HG03457 (cell line): ENCODE measurements around the gene MYBPC3.

Source experiments
- ATAC-seq: cut with Tn5 transposase; IDR thresholded peaks from one replicate; pipeline ENCODE4 v1.9.1; 2021; ENCODE audit warnings: moderate number of reproducible peaks; ENCODE audit not compliant: unreplicated experiment

MYBPC3 gene

DNA sequence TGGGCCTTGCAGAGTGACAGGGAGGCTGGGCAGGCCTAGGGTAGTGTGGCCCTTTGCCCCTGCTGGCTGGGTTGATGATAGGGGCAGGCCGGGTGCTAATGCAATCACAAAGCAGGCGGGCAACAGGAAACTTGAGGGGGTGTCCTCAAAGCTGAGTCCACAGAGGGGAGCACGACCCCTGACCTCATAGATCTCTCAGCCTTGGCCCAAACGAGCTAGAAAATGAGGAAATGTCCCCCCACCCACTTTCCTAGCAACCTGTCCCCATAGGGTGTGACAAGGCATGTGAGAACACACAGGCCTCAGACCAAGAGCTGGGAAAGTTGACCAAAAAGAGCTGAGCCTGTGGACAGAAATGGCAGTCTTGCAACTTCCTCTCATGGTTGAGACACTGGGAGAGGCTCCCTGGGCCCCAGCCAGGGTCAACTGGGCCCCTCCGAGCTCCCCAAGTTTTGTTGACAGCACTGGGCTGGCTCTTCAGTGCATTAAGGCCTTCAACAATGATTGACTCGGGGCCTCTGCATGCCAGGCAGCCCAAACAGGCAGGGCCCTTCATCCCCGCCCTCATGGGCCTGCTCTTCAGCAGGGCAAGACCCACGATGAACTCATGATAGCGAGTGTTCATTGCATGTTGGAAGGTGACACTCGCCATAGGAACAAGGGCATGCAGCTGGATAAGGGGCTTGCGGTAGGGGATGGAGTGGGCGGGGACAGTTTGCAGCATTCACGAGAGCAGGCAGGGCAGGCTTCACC, 35.6 kb upstream of the MYBPC3 start:
- no peak for ATAC-seq

DNA sequence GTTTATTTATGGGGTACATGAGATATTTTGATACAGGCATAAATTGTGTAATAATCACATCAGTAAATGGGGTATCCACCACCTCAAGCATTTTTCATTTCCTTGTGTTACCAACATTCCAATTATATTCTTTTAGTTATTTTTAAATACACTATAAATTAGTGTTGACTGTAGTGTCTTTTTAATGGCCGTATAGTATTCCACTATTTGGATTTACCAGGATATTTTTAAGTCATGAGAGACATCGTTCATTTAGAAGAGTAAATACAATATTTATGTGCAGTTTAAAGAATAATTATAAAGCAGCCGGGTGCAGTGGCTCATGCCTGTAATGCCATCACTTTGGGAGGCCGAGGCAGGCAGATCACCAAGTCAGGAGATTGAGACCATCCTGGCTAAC, 32.0 kb upstream of the MYBPC3 start:
- no peak for ATAC-seq

DNA sequence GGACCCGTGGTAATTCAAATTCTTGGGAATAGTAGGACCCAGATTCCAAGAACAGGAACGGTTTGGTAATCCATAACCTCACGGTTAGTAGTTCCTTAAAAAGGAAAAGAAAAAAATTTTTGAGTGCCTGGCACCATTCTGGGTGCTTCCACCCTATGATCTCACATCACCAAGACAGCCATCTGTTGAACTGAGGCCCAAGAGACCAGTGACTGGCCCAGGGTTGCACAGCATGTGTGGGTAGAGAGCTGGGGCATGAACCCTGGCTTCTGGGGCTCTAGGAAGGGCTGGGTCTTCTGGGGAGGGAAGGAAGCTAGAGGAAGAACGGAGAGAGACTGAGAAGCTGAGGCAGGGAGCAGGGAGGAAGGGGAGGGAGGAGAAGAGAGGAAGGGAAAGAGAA, 30.6 kb upstream of the MYBPC3 start:
- no peak for ATAC-seq

DNA sequence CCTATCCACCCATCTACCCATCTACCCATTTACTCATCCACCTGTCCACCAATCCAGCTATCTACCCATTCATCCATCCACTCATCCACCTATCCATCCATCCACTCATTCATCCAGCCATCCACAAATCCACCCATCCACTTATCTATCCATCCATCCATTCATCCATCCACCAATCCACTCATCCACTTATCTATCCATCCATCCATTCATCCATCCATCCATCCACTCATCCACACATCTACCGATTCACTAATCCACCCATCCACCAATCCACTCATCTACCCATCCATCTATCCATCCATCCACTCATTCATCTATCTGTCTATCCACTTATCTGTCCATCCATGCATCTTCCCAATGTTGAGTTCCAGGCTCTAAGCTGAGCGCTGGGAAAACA, 27.6 kb upstream of the MYBPC3 start:
- no peak for ATAC-seq

DNA sequence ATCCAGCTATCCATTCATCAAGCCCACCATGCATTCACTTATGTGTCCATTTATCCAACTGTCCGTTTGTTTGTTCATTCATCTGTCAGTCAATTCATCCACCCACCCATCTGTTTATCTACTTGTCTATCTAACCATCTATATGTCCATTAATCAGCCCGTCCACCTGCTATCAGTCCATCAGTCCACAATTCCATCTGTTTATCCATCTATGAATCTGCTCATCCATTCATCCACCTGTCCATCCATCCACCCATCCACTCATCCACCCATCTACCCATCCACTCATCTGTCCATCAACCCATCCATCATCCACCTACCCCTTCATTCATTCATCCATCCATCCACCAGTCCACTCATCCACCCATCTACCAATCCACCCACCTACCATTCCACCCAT, 26.8 kb upstream of the MYBPC3 start:
- ATAC-seq: no peak

DNA sequence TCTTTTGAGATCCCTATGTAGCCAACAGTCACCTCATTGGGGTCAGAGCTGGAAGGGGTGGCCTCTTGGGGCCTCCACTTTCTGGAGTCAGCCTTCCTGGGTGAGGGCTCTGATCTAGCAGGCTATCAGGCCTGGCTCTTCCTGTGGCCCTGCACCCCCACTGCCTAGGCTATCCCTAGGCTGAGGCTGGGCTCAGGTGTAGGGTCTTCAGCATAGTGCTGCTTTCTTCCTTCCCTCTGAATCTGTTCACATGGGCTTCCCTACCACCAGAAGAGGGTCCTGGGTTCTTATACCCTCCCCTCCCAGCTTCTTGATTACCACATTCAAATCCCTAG, 26.3 kb upstream of the MYBPC3 start:
- ATAC-seq: peak; percentile 6

DNA sequence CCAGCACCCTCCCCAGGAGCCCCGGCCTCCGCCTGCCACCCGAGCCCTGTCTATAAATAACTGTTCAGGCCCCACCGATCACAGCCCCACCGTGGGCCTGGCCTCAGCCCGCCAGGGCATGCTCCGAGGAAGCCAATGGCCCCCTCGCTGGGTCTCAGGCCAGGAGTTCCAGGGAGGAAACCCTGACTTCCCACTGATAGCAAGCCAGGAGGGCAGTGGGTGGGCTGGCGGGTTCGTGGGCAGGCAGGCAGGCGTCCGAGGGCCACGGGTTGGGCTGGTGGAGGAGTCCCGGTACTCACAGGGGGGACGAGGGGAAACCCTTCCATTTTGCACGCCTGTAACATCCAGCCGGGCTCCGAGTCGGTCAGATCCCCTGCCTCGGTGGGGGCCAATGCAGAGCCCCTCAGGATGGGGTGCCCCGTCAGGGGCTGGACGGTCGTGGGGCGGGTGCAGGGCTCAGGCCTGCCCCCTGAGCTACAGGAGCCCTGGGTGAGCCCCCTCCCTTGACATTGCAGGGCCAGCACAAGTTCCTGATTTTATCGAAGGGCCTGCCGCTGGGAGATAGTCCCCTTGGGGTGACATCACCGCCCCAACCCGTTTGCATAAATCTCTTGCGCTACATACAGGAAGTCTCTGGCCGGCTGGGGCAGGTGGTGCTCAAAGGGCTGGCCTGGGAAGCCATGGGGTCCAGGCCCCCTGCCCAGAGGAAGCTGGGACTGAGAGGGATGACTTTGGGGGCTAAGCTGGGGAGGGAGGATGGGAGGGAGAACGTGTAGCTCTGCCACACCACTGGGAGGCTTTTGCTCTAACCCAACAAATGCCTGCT, 25.7 kb upstream of the MYBPC3 start, which contains the start of gene SPI1:
SPI1 (minus strand) TSS at position 538 of the 826 bp plus-strand sequence; CDS start at position 344, 194 bp downstream.
- ATAC-seq: peak; percentile 75

DNA sequence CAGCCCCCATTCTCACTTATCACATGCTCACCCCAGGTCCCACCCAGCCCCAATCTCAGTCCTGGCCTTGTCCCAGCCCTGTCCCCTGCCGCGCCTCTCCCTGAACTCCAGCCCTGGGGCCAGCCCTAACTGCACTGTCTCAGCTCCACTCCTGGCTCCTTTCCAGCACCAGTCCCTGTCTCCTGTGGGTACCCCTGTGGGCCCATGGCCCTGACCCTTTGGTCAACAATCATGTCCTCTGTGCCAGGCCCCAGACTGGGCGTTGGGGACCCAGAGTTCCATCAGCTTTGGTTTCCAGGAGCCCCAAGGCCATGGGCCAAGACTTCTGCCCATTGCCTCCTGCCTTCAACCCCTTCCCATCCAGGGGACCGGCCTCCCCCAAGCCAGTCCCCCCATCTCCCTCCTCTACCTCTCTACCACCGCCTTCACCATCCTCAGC, 25.1 kb upstream of the MYBPC3 start:
- no peak for ATAC-seq

DNA sequence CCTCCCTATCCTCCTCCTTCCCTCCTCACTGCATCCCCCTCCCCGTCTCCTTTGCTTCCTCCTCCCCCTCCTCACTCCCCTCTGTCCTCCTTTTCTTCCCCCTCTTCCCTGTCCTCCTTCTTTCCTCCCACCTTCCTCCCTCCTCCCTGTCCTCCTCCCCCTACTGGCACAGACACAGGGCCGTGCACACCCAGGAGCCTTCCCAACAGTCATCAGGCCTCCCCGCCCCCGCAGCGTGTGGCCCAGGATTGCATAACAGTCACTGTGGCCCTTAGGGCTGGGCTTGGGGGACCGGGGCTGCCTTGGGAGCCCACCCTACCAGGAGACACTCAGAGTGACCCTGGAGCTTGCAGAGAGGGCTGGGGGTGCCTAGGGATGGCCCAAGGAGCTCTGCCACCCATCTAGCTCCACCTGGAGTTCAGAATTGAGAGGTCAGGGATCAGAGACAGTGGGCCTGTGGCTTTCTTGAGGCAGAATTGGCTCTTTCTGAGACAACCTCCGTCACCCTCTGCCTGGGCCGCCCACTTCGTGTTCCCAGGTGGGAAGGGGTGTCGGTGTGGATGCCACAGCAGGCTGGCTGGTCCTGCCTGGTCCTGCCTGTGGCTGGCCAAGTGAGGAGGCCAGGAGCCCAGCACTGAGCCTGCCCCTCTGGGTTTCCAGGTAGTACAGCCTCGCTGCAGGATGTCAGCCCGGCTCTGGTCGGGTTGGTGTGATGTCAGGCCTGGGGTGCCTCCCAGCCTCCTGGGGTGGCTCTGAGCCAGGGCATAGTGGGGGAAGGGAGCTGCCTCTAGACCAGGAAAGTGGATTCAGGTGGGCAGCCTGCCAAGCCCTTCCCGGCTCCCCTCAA, 24.2 kb upstream of the MYBPC3 start:
- ATAC-seq: no peak

DNA sequence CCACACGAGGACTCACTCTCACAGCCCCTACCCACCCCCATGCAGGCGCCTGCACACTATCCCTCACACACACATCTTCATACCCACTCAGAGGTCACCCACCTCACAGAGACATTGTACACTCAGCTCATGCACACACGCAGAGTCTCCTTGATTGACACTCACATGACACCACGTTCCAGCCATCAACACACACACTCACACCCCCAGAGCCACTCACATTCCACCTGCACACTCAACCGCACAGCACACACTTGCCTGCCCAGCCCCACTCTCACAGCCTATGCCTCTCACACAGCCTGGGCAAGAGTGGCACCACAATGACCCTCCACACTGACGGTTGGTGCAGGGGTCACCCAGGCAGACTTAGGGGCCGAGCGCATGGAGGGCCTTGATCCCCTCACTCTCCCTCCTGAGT, 23.6 kb upstream of the MYBPC3 start:
- no peak for ATAC-seq

DNA sequence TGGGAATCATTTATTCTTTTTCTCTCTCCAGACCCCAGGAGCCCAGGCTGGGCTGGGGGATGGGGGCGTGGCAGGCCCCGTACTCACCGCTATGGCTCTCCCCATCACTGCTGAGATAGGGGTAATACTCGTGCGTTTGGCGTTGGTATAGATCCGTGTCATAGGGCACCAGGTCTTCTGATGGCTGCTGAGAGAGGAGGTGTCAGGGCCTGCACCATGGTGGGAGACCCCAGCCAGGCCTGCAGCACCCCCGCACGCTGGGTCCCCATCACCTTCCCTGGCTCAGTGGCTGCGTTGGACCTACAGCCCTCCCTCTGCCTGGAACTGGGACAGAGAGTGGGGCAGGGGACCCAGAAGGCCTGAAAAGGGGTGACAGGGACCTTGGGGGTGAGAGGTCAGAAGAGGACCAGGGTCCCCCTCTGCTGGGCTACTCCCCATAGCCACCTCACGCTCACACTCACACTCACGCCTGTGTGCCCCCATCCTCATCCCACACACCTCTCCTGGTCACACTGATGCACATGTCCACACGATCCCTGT, 23.1 kb upstream of the MYBPC3 start:
- no peak for ATAC-seq

DNA sequence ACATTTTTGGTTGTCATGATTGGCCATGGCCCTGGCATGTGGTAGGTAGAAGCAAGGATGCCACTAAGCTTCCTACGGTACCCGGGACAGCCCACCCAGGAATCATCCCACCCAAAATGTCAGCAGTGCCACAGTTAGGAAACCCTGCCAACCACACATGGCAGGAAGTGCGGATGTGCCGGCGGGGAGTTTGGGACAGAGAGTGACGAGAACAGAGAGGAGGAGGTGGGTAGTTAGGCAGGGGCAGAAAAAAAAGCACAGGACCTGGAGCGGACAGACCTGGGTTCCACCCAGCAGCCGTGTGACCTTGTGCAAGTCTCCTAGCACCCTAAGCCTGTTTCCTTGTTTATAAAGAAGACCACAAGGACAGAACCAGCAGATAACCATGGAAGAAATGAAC, 22.5 kb upstream of the MYBPC3 start:
- no peak for ATAC-seq

DNA sequence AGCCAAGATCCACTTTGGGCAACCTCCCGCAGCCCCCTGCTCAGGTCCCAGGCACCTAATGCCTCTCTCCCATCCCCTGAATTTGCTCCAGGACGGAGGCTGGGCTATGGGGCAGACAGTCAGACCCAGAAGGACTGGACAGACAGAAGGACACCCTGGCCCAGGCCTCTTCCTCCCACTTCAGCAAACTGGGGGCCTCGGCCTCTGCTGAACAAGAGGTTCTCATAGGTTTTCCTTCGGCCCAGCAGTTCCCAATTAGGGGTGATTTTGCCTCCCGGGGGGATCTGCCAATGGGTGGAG, 22.2 kb upstream of the MYBPC3 start:
- no peak for ATAC-seq

DNA sequence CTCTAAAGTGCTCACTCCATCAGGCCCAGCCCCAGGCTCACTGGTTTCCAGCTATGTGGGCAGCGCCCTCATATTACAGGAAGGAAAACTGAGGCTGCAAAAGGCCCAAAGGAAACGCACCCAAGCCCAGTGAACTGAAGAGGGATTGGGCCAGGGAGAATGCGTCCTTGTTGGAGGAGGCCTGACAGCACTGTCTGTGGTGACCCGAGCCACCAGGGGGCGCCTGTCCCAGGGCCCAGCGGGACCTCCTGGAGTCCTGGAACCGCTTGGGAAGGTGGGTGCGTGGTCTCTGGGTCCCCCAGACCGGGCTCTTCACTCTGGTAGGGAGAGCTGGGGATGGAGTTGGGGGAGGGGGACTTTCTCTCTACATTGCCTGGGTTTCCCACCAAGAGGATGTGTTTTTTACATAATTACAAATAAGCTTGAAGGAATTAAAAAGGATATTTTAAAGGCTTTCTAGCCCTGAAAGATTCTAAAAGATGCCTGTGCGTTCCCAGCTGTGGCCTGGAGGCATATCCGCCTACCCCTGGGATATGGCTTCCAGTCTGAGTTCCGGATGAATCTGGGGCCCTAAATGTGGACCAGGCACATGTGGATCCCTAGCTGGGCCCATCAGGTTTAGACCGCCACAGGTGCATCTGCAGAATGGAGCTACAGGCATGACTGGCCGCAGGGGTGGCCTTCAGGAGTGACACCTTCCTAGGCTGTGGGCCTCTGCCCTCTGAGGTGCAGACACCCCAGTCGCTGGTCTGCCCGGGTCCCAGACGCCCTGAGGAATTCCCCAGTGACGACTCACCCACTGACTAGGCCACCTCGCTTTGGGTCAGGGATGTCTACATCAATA, 21.6 kb upstream of the MYBPC3 start:
- no peak for ATAC-seq

DNA sequence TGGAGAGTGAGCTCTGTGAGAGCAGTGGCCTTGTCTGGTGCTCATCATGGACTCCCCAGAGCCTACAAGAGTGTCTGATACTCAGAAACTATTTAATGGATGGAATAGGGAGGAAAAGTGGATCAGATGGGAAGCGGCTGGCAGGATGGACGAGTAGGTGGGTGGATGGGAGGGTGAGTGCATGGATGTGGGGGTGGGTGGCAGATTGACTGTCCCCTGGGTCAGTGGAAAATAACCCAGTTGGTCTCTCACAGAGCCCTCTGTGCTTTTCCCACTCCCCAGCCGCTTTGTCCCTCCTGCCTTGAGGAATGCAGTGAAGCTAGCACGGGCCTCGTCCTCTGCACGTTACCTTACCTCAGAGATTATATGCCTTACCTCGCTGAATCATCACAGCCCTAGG, 19.9 kb upstream of the MYBPC3 start:
- no peak for ATAC-seq

DNA sequence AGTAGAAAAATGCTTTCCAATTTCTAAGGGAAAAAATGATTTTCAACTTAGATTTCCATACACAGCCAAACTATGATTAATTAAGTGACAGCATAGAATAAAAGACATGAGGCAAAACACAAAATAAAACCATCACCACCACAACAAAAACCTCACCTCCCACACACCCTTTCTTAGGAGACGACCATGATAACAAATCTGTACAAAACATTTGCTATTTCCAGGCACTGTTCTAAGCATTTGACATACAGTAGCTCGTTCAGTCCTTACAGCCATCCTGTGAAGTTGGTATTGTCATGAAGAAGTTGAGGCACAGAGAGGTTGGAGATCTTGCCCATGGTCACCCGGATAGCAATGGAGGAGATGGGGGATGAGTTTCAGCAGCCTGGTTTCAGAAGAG, 17.2 kb upstream of the MYBPC3 start:
- no peak for ATAC-seq

DNA sequence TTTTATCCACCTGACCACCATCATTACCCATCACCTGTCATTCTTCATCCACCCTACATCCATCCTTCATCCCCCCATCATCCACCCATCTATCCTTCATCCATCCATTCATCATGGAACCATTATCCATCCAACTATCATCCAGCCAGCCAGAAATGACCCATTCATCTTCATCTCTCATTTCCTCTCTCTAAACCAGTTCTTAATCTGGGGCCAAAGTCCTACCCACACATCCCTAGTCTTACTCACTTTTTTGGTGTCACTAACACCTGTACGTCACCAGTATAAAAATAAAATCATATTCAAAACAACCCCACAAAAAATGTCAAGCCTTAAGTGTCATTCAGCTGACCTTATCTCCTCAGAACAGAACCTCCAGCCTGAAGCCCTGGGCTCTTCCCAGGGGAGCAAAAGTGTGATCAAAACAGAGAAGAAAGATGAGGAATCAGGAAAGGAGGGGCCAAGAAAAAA, 13.6 kb upstream of the MYBPC3 start:
- no peak for ATAC-seq

DNA sequence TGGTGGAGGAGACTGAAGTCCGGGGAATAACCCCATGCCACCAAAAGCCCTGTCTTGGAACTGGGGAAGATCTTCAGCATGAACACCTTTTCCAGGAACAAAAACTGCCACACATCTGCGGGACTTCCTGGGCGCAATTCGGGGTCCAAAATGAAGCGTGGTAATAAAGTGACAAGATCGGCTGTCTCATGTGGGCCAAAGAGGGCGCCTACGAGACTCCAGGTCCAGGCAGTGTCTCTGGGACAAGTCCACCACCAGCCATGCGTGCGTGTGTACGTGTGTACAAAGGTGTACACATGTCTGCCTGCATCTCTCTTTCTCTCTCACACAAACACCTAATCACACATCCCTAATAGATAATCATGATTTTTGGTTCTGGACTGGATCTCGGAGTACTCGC, 8.9 kb upstream of the MYBPC3 start:
- no peak for ATAC-seq

DNA sequence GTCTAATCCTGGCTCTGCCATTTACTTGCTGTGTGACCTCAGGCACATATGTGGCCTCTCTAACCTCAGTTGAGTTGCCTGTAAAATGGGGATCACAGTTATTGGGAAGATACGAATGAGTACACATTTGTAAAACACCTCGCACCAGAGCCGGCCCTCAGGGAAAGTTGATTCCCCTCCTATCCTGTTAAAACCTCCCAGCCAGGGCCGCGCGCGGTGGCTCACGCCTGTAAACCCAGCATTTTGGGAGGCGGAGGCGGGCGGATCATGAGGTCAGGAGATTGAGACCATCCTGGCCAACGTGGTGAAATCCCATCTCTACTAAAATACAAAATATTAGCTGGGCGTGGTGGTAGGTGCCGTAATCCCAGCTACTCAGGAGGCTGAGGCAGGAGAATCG, 7.8 kb upstream of the MYBPC3 start:
- ATAC-seq: no peak

DNA sequence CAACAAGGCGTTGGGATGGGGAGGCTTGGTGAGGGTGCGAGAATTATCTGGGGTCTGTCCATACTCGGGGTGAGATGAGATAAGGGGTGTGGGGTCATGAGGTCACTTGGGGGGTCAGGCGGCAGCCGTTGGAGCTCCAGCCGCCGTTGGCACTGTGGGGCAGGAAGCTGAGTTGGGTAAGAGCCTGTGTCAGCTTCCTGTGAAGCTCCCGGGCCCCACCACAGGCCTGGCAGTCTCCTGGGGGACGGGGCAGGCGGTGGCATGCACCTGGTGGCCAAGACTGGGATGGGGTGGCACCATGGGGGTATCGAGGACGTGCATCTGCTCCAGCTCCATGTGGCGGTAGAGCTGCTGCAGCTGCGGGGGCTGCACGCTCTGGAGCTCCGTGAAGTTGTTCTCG, 7.1 kb upstream of the MYBPC3 start:
- ATAC-seq: no peak
